Mucosa of rectum (tissue), 2 donors: ENCODE measurements around the gene RUFY3.

ENCODE experiments used
- H3K27ac ChIP-seq, 2 donors: one replicate each; pipeline ENCODE4 v1.7.0; 2013; ENCODE audit warnings: inconsistent platforms in 2 of 2, low read depth in 2 of 2, low read length in 2 of 2
- H3K27me3 ChIP-seq, 2 donors: one replicate each; pipeline ENCODE4 v1.7.0; 2013; ENCODE audit warnings: low read length in 2 of 2; ENCODE audit not compliant: control insufficient read depth in 2 of 2, insufficient read depth in 2 of 2
- H3K36me3 ChIP-seq, 2 donors: one replicate each; pipeline ENCODE4 v1.7.0; 2013; ENCODE audit warnings: low read length in 2 of 2; ENCODE audit not compliant: control insufficient read depth in 2 of 2, insufficient read depth in 2 of 2
- H3K4me1 ChIP-seq, 2 donors: one replicate each; pipeline ENCODE4 v1.7.0; 2013; ENCODE audit warnings: low read length in 2 of 2, mild to moderate bottlenecking in 1 of 2; ENCODE audit not compliant: control insufficient read depth in 2 of 2, insufficient read depth in 2 of 2
- H3K4me3 ChIP-seq, 2 donors: one replicate each; pipeline ENCODE4 v1.7.0; 2013; ENCODE audit warnings: low read length in 2 of 2
- H3K9ac ChIP-seq, 2 donors: one replicate each; pipeline ENCODE4 v1.7.0; 2013; ENCODE audit warnings: low read length in 2 of 2, low read depth in 1 of 2, mild to moderate bottlenecking in 1 of 2
- H3K9me3 ChIP-seq, 2 donors: one replicate each; pipeline ENCODE4 v1.7.0; 2013; ENCODE audit warnings: low read length in 2 of 2; ENCODE audit not compliant: control insufficient read depth in 2 of 2
- donor health status: healthy.
- donor health status: Normal muscosa, but diverticular disease.

RUFY3 gene

GRCh38 chr4:70704215-70704930 is 17.4 kb upstream of the RUFY3 start:
- Histone ChIP-seq H3K27ac (peak overlapping the region; percentile 86 to 89), H3K36me3 (no peaks in the 10 kb centered on the region), H3K4me1 (peaks cover 12 to 13% of the 10 kb centered on the region in 2 donors), H3K27me3 (no peaks in the 10 kb centered on the region), H3K4me3 (peak overlapping the region; percentile 80 to 89), H3K9me3 (no peaks in the 10 kb centered on the region), H3K9ac (peak overlapping the region; percentile 64 to 74)

- Histone ChIP-seq H3K9me3 (no peaks in the 10 kb centered on the region), H3K36me3 (no peaks in the 10 kb centered on the region), H3K27ac (peak overlapping the region; percentile 86 to 89), H3K4me3 (peak overlapping the region; percentile 80 to 89), H3K27me3 (no peaks in the 10 kb centered on the region), H3K9ac (peak overlapping the region; percentile 64 to 79), H3K4me1 (peaks cover 12 to 18% of the 10 kb centered on the region in 2 donors)
Measured at GRCh38 chr4:70704931-70705182, 16.9 kb upstream of the RUFY3 start.

DNA sequence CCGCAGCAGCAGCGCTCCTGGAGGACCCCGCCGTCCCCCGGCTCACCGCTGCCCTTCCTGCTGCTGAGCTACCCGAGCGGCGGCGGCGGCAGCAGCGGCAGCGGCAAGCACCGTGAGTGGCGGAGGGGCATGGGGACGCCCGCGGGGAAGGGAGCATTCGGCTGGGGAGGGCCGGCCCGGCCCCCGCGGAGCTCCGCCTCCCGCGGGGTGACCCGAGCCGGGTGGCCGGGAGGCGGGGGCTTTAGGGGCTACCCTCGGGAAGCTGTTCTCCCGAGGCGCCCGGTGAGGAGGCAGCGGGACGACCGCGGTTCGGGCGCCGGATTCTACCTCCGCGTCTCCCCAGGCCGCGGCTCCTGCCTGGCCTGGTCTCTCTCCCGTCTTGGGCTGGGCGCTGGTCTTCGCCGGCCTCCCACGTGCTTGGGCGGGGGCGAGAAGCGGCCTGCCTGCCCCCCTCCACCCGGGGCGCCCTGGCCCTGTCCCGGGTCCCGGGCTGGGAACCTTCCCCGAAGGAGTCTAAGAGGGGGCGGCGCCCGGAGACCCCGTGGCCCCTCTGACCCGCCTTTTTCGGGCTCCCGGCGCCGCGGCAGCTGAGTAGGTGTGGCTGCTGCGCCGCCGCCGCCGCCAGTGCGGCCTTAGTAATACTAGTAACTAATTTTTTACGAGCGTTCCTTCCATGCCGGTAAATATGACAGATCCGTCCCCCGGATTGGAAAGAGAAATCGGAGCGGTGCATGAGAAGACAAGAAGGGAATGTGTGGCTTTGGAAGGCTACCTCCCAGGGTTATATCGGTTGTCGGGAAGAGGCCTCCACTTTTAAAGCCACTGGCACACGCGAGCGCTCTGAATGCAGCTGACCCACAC is 16.4 kb upstream of the RUFY3 start:
- H3K9me3 ChIP-seq = no peaks in the 10 kb centered on the region
- H3K36me3 ChIP-seq = no peaks in the 10 kb centered on the region
- peaks cover 12 to 18% of the 10 kb centered on the region in 2 donors for H3K4me1 ChIP-seq
- peak overlapping the region; percentile 80 to 89 for H3K4me3 ChIP-seq
- H3K27ac ChIP-seq = peak overlapping the region; percentile 86 to 89
- no peaks in the 10 kb centered on the region for H3K27me3 ChIP-seq
- H3K9ac ChIP-seq = peak overlapping the region; percentile 64 to 79

GRCh38 chr4:70706044-70706461 is 15.7 kb upstream of the RUFY3 start:
- peaks cover 12 to 18% of the 10 kb centered on the region in 2 donors for H3K4me1 ChIP-seq
- H3K27me3 ChIP-seq = no peaks in the 10 kb centered on the region
- H3K9me3 ChIP-seq = no peaks in the 10 kb centered on the region
- H3K27ac ChIP-seq = peak overlapping the region; percentile 86 to 89
- H3K4me3 ChIP-seq = peak overlapping the region; percentile 80 to 89
- no peaks in the 10 kb centered on the region for H3K36me3 ChIP-seq
- peak overlapping the region; percentile 64 to 79 for H3K9ac ChIP-seq

- Histone ChIP-seq H3K4me1 (peaks cover 12 to 18% of the 10 kb centered on the region in 2 donors), H3K4me3 (peak overlapping the region; percentile 80 to 89), H3K27ac (no peak overlapping the region), H3K27me3 (no peaks in the 10 kb centered on the region), H3K36me3 (no peaks in the 10 kb centered on the region), H3K9me3 (no peaks in the 10 kb centered on the region), H3K9ac (peak overlapping the region in 1 of 2 donors; percentile 64)
Measured at GRCh38 chr4:70706516-70706915, 15.2 kb upstream of the RUFY3 start.

DNA sequence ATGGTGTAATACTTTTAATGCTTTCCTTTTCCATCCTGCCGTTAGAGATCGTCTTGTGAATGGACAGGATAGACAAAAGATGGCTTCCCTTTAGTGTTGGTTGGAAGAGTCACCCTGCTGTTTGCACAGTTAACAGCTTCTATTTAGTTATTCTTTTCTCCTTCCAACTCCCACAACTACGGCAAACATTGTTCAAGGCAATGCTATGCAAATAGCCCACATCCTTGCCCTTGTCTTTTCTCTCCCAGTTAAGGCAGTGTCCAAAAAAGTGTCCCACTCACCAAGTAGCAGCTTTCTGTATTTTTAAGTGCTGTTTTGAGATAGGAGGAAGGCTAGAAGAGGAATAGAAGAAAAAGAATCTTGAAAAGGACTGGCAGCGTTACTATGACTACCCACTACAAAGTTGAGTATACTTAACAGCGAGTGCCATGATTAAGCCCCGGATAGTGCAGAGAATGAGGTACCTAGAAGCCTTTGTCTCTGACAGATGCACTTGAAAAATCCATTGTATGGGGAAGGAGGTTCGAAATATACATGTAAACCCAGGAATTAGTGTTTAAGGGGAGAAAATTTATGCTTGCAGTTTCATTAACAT is 12.1 kb upstream of the RUFY3 start:
- Histone ChIP-seq H3K9ac (no peak overlapping the region), H3K27ac (no peak overlapping the region), H3K4me1 (peaks cover 10 to 14% of the 10 kb centered on the region in 2 donors), H3K4me3 (no peak overlapping the region), H3K36me3 (no peaks in the 10 kb centered on the region), H3K9me3 (no peaks in the 10 kb centered on the region), H3K27me3 (no peaks in the 10 kb centered on the region)

DNA sequence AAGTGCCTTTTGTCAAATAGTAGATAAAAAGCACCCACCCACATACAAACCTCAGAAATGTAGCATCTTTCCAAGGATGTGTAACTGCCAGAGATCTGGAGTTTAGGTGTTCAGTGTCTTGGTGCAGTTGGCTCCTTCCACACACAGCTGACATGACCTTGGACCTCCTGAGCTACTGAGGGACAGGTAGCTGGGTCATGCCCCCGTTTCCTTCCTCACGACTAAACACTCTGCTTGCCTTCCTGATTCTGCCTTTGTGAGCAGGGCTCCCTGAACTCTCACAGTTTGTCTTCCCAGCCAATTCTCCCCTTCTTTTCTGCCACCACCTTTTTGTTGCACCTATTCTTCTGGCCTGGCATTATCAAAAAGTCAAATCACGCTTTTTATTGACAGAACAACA is 10.2 kb upstream of the RUFY3 start:
- H3K27ac ChIP-seq = no peak overlapping the region
- no peaks in the 10 kb centered on the region for H3K9me3 ChIP-seq
- no peaks in the 10 kb centered on the region for H3K27me3 ChIP-seq
- no peak overlapping the region for H3K9ac ChIP-seq
- peaks cover 1 to 7% of the 10 kb centered on the region in 2 donors for H3K4me1 ChIP-seq
- H3K4me3 ChIP-seq = no peak overlapping the region
- no peaks in the 10 kb centered on the region for H3K36me3 ChIP-seq

DNA sequence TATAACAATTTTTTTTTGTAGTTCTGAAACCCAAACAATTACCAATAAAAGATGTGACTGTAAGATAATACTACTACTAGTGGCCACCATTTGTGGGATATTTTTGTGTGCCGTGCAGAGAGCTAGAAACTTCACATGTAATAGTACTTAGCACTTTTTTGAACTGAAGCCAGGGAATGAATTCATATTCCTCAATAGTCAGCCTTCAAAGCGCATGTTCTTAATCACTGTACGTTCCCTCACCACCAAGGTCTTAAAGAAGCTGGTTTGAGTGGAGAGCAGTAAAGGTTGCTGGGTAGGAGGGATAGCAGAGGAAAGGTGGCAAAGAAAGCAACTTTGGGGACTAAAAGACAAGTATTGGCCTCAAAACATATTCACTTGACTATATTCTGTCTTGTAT is 9.6 kb upstream of the RUFY3 start:
- H3K27ac ChIP-seq = no peak overlapping the region
- H3K36me3 ChIP-seq = no peaks in the 10 kb centered on the region
- H3K9me3 ChIP-seq = no peaks in the 10 kb centered on the region
- peaks cover 0 to 6% of the 10 kb centered on the region in 2 donors for H3K4me1 ChIP-seq
- H3K9ac ChIP-seq = no peak overlapping the region
- no peaks in the 10 kb centered on the region for H3K27me3 ChIP-seq
- H3K4me3 ChIP-seq = no peak overlapping the region

GRCh38 chr4:70712604-70713452 is 8.9 kb upstream of the RUFY3 start:
- Histone ChIP-seq H3K27me3 (no peaks in the 10 kb centered on the region), H3K27ac (peak overlapping the region in 1 of 2 donors; percentile 46), H3K4me1 (peaks cover 0 to 6% of the 10 kb centered on the region in 2 donors), H3K36me3 (no peaks in the 10 kb centered on the region), H3K9me3 (no peaks in the 10 kb centered on the region), H3K9ac (no peak overlapping the region), H3K4me3 (no peak overlapping the region)
